K562 (cell line): ENCODE data around the gene KIF9. TPM values are rescaled to one million over a fixed set of nuclear protein-coding genes. Genes with fewer than 3 reads are reported as not detected.

ENCODE experiments used
- CEBPZ ChIP-seq: fragments of 150-350 bp; IDR thresholded peaks from 2 replicates; pipeline ENCODE4 v1.6.1; 2014; ENCODE audit warnings: low read depth, mild to moderate bottlenecking, low read length, borderline replicate concordance
- CHD1 ChIP-seq: fragments of 200-600 bp; sonication (generic); IDR thresholded peaks from one replicate; pipeline ENCODE4 v1.6.1; 2012; ENCODE audit warnings: mild to moderate bottlenecking, moderate library complexity, low read length, inconsistent platforms
- ELF2 ChIP-seq: fragments of 250-450 bp; sonication (Bioruptor Pico); IDR thresholded peaks from 2 replicates; pipeline ENCODE4 v1.5.0; 2021; ENCODE audit warnings: mild to moderate bottlenecking
- ELK1 ChIP-seq: sonication (generic); formaldehyde crosslinking; IDR thresholded peaks from 2 replicates; pipeline ENCODE4 v1.8.1; 2022; ENCODE audit warnings: missing genetic modification reagents
- FOXA3 ChIP-seq, 2 experiments: fragments of 450-650 bp in 1 of 2; sonication (generic) in 1 of 2; formaldehyde crosslinking; IDR thresholded peaks in 1 of 2; conservative IDR thresholded peaks in 1 of 2; 2 replicates each; pipeline versions ENCODE4 v1.4.0 to v1.8.0; 2020 to 2022; ENCODE audit warnings: mild to moderate bottlenecking in 2 of 2, missing genetic modification reagents in 1 of 2
- GABPA ChIP-seq: fragments of 200-800 bp; sonication (Bioruptor generic); conservative IDR thresholded peaks from 2 replicates; pipeline ENCODE4 v1.6.1; 2016; ENCODE audit warnings: low read depth, missing genetic modification characterization, missing compliant biosample characterization
- HINFP ChIP-seq: fragments of 450-650 bp; conservative IDR thresholded peaks from 2 replicates; pipeline ENCODE4 v1.6.1; 2016; ENCODE audit warnings: missing genetic modification characterization, low read depth, mild to moderate bottlenecking, control low read depth, missing compliant biosample characterization
- NFRKB ChIP-seq: fragments of 450-650 bp; IDR thresholded peaks from 2 replicates; pipeline ENCODE4 v1.6.1; 2016; ENCODE audit warnings: low read depth
- NFXL1 ChIP-seq: fragments of 450-650 bp; formaldehyde crosslinking; IDR thresholded peaks from 2 replicates; pipeline ENCODE4 v1.4.0; 2021; ENCODE audit warnings: mild to moderate bottlenecking
- RBFOX2 ChIP-seq: fragments of 200-400 bp; formaldehyde crosslinking; IDR thresholded peaks from 2 replicates; pipeline ENCODE4 v1.6.1; 2017; ENCODE audit warnings: low read depth, mild to moderate bottlenecking, low read length, moderate library complexity
- SETDB1 ChIP-seq: IDR thresholded peaks from one replicate; pipeline ENCODE4 v1.6.1; 2012; ENCODE audit warnings: low read length, control low read depth, inconsistent platforms
- SMAD3 ChIP-seq: fragments of 450-650 bp; formaldehyde crosslinking; conservative IDR thresholded peaks from 2 replicates; pipeline ENCODE4 v1.4.0; 2020; ENCODE audit warnings: mild to moderate bottlenecking
- TAF15 ChIP-seq: fragments of 200-400 bp; formaldehyde crosslinking; IDR thresholded peaks from 2 replicates; pipeline ENCODE4 v1.6.1; 2017; ENCODE audit warnings: mild to moderate bottlenecking, low read depth, low read length, moderate library complexity
- TEAD1 ChIP-seq, 2 experiments: fragments of 450-650 bp in 1 of 2; sonication (generic) in 1 of 2; formaldehyde crosslinking; IDR thresholded peaks; 2 replicates each; pipeline versions ENCODE4 v1.4.0 to v1.8.0; 2020 to 2022; ENCODE audit warnings: mild to moderate bottlenecking in 2 of 2, missing genetic modification reagents in 1 of 2
- ZHX1 ChIP-seq: fragments of 150-350 bp; conservative IDR thresholded peaks from 2 replicates; pipeline ENCODE4 v1.6.1; 2014; ENCODE audit warnings: low read length
- ZNF253 ChIP-seq: fragments of 250-450 bp; sonication (Bioruptor Pico); conservative IDR thresholded peaks from 2 replicates; pipeline ENCODE4 v1.6.1; 2021; ENCODE audit warnings: mild to moderate bottlenecking
- ZNF644 ChIP-seq: fragments of 200-800 bp; sonication (Bioruptor generic); IDR thresholded peaks from 2 replicates; pipeline ENCODE4 v1.6.1; 2016; ENCODE audit warnings: low read depth, missing genetic modification characterization, missing compliant biosample characterization
- polyA plus RNA-seq, 8 experiments: library from polyadenylated mRNA; depleted of rRNA in 4 of 8; stranded (reverse) in 5 of 8; unstranded in 3 of 8; fragments of >200 nt; fragmentation: Nextera tagmentation in 2 of 8; fragmentation: Illumina TruSeq in 1 of 8; extraction: Ambion mirVana in 2 of 8; extraction: Trizol in 1 of 8; gene quantifications; 2 replicates each; pipeline versions ENCODE4 v1.2.1 to v1.2.3, GENCODE V29; 2011 to 2014; ENCODE audit warnings: inconsistent platforms in 1 of 8, missing spikeins in 1 of 8
- total RNA-seq, 7 experiments: library from RNA; depleted of rRNA in 6 of 7; stranded (reverse); fragments of >200 nt in 6 of 7; fragmentation: Illumina TruSeq in 2 of 7; extraction: Trizol in 2 of 7; gene quantifications; 2 replicates each; pipeline versions ENCODE4 v1.2.1 to v1.2.3, GENCODE V29; 2011 to 2021; ENCODE audit warnings: low replicate concordance in 1 of 7

The KIF9 gene
- total and polyA plus RNA-seq, 9 of the 15 experiments (the other 6 are each of a cell fraction or from before 2014, with no cell fraction given) = 16.9 to 56.9 (median 25.0) TPM

GRCh38 chr3:47225310-47225906 lies 57.2 kb downstream of the KIF9 start (continued):
- TF ChIP-seq TEAD1 (CRISPR knock-in tag; IDR thresholded peaks at IDR 0.05) = 0 out of 4 replicates have a peak, but pooled peaks of 1 of the 2 experiments have one; percentile 45
- no peak for TF ChIP-seq ZNF253
- TF ChIP-seq HINFP (tag) = 0 out of 2 replicates have a peak, but pooled peaks have one; percentile 20
- no peak for TF ChIP-seq SETDB1
- peak; percentile 46; the same call in 1 of the 2 replicates for TF ChIP-seq RBFOX2
- no peak for TF ChIP-seq FOXA3 (CRISPR knock-in tag; conservative IDR thresholded peaks at IDR 0.05 in 1 of 2, IDR thresholded peaks at IDR 0.05 in 1 of 2)
- TF ChIP-seq CEBPZ = no peak
- TF ChIP-seq ZNF644 (tag) = no peak
- peak; percentile 72; the same call in 1 of the 2 replicates for TF ChIP-seq ELF2 (CRISPR knock-in tag)
- TF ChIP-seq GABPA (tag) = peak; percentile 87
- peak; percentile 87; the same call in 1 of the 2 replicates for TF ChIP-seq NFXL1 (CRISPR knock-in tag)
- TF ChIP-seq ZHX1 = no peak
- peak; percentile 92 for TF ChIP-seq SMAD3 (CRISPR knock-in tag)
- no peak for TF ChIP-seq TAF15
- no peak for TF ChIP-seq CHD1
- no peak for TF ChIP-seq ELK1 (CRISPR knock-in tag)
- 0 out of 2 replicates have a peak, but pooled peaks have one; percentile 40 for TF ChIP-seq NFRKB
